BE2C (cell line): Measurements from ENCODE around the gene ALG11.

ENCODE experiments used
- DNase-seq: peaks from one replicate; pipeline ENCODE4 v3.0.0-alpha.2; 2020
- H3K27me3 ChIP-seq: fragments of 250-450 bp; sonication (Bioruptor Pico); 2 replicates; pipeline ENCODE4 v1.5.1; 2020; ENCODE audit warnings: mild to moderate bottlenecking
- H3K36me3 ChIP-seq: fragments of 250-450 bp; sonication (Bioruptor Pico); 2 replicates; pipeline ENCODE4 v1.5.1; 2020; ENCODE audit warnings: mild to moderate bottlenecking
- H3K4me1 ChIP-seq: fragments of 250-450 bp; sonication (Bioruptor Pico); 2 replicates; pipeline ENCODE4 v1.5.1; 2020
- H3K4me3 ChIP-seq: 2 replicates; pipeline ENCODE4 v1.5.1; 2011; ENCODE audit warnings: low read depth, low read length
- H3K9me3 ChIP-seq: fragments of 250-450 bp; sonication (Bioruptor Pico); 2 replicates; pipeline ENCODE4 v1.5.1; 2020
- CTCF ChIP-seq: IDR thresholded peaks from 2 replicates; pipeline ENCODE4 v1.5.1; 2012; ENCODE audit warnings: mild to moderate bottlenecking, low read depth, low read length

Gene ALG11

GRCh38 chr13:51974482-51974881 is 37.7 kb upstream of the ALG11 start:
- DNase-seq, result no peak
- H3K36me3 ChIP-seq, result no peaks in the 10 kb centered on the region
- no peaks in the 10 kb centered on the region for H3K4me1 ChIP-seq
- no peaks in the 10 kb centered on the region for H3K27me3 ChIP-seq
- no peak for TF ChIP-seq CTCF
- no peak overlapping the region for H3K4me3 ChIP-seq
- H3K9me3 ChIP-seq, result no peaks in the 10 kb centered on the region

GRCh38 chr13:51976423-51976822 is 35.8 kb upstream of the ALG11 start:
- H3K9me3 ChIP-seq, result no peaks in the 10 kb centered on the region
- no peaks in the 10 kb centered on the region for H3K27me3 ChIP-seq
- no peaks in the 10 kb centered on the region for H3K4me1 ChIP-seq
- no peak for TF ChIP-seq CTCF
- no peak for DNase-seq
- H3K4me3 ChIP-seq, result no peak overlapping the region
- H3K36me3 ChIP-seq, result no peaks in the 10 kb centered on the region

GRCh38 chr13:51976890-51977289 is 35.3 kb upstream of the ALG11 start:
- H3K36me3 ChIP-seq, result no peaks in the 10 kb centered on the region
- H3K9me3 ChIP-seq, result no peaks in the 10 kb centered on the region

GRCh38 chr13:51977625-51978024 is 34.6 kb upstream of the ALG11 start:
- no peak overlapping the region for H3K4me3 ChIP-seq
- H3K27me3 ChIP-seq, result no peaks in the 10 kb centered on the region
- H3K9me3 ChIP-seq, result no peaks in the 10 kb centered on the region
- H3K4me1 ChIP-seq, result no peaks in the 10 kb centered on the region
- no peak for TF ChIP-seq CTCF
- no peaks in the 10 kb centered on the region for H3K36me3 ChIP-seq
- no peak for DNase-seq

More at GRCh38 chr13:51976890-51977289, 35.3 kb upstream of the ALG11 start:
- Histone ChIP-seq H3K4me3 (no peak overlapping the region), H3K27me3 (no peaks in the 10 kb centered on the region), H3K4me1 (no peaks in the 10 kb centered on the region)
- no peak for TF ChIP-seq CTCF
- no peak for DNase-seq

- no peak overlapping the region for H3K4me3 ChIP-seq
Measured at GRCh38 chr13:51978796-51979556, 33.2 kb upstream of the ALG11 start.

More at GRCh38 chr13:51978796-51979556, 33.2 kb upstream of the ALG11 start:
- H3K4me1 ChIP-seq, result no peaks in the 10 kb centered on the region
- no peak for TF ChIP-seq CTCF
- H3K27me3 ChIP-seq, result no peaks in the 10 kb centered on the region
- H3K9me3 ChIP-seq, result no peaks in the 10 kb centered on the region
- DNase-seq, result no peak
- H3K36me3 ChIP-seq, result no peaks in the 10 kb centered on the region
